Measurements from ENCODE around the gene RAB3B. TPM values are rescaled to one million over a fixed set of nuclear protein-coding genes. Genes with fewer than 3 reads are reported as not detected.
"Not testable (repeated sequence)": the region's sequence is repeated elsewhere in the genome, so short reads cannot be mapped to it uniquely, and the experiment has no call there.

The RAB3B gene
- total and polyA plus RNA-seq, 2 of the 4 experiments (the other 2 are of a cell fraction), result 33.6 to 78.5 TPM

DNA sequence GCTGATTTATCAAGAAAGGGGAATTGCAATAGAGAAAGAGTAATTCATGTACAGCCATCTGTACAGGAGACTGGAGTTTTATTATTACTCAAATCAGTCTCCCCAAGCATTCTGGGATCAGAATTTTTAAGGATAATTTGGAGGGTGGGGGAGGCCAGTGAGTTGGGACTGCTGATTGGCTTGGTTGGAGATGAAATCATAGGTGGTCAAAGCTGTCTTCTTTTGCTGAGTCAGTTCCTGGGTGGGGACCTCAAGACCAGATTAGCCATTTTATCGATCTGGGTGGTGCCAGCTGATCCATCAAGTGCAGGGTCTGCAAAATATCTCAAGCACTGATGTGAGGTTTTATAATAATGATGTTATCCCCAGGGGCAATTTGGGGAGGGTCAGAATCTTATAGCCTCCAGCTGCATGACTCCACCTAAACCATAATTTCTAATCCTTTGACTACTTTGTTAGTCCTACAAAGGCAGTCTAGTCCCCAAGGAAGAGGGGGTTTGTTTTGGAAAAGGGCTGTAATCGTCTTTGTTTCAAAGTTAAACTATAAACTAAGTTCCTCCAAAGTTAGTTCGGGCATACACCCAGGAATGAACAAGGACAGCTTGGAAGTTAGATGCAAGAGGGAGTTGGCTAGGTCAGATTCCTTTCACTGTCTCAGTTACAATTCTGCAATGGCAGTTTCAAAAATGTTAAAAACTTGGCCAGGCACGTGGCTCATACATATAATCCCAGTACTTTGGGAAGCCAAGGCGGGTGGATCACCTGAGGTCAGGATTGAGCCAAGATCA lies 16.9 kb upstream of the RAB3B start:
- Histone ChIP-seq H3K9me1 (ENCODE audit: insufficient read depth, low read length) (peaks cover 13% of the 10 kb centered on the region; the same call in 1 of the 2 replicates), H3K27me3 (ENCODE audit: control insufficient read depth, insufficient read depth, low read length) (no peaks in the 10 kb centered on the region), H4K5ac (ENCODE audit: low read depth, low read length) (peak overlapping the region; percentile 8; the same call in 1 of the 2 replicates), H3K14ac (replicated peaks; ENCODE audit: low read depth, low read length) (peak overlapping the region; percentile 83), H2BK20ac (ENCODE audit: low read depth, low read length) (peak overlapping the region; percentile 90), H4K8ac (ENCODE audit: low read depth in 2 of 2, low read length in 2 of 2) (peak overlapping the region; percentile 15 to 63; a peak in 3 of 4 replicates), H2BK15ac (ENCODE audit: low read depth, low read length) (peak overlapping the region; percentile 85; the same call in 2 of the 3 replicates), H2BK120ac (ENCODE audit: low read depth, low read length) (peak overlapping the region; percentile 88), H3K9ac (ENCODE audit: low read depth, low read length) (no peak overlapping the region), H3K4ac (ENCODE audit: low read depth, low read length) (peak overlapping the region; percentile 72), H2BK5ac (ENCODE audit: low read depth, low read length, poor library complexity, severe bottlenecking) (peak overlapping the region; percentile 81), H4K20me1 (ENCODE audit: insufficient read depth, low read length) (no peaks in the 10 kb centered on the region), H2AK5ac (ENCODE audit: low read depth, low read length) (peak overlapping the region; percentile 61; the same call in 1 of the 2 replicates), H3K56ac (ENCODE audit: extremely low read depth, insufficient read depth, low read length) (no peak overlapping the region), H3K4me1 (ENCODE audit: control insufficient read depth, insufficient read depth, low read length) (peaks cover 12% of the 10 kb centered on the region), H3K36me3 (ENCODE audit: control insufficient read depth, insufficient read depth, low read length) (no peaks in the 10 kb centered on the region), H2AK9ac (replicated peaks; ENCODE audit: low read depth, low read length, poor library complexity) (no peak overlapping the region), H3K18ac (ENCODE audit: low read depth, low read length) (peak overlapping the region; percentile 49; the same call in 1 of the 2 replicates), H3K79me1 (ENCODE audit: low read depth in 1 of 2, low read length in 2 of 2) (peaks cover 0 to 6% of the 10 kb centered on the region in 2 experiments; a peak in 1 of 4 replicates), H3K23ac (ENCODE audit: low read depth, low read length) (peak overlapping the region; percentile 80), H2AFZ (replicated peaks; ENCODE audit: low read length, poor library complexity) (peak overlapping the region; percentile 61), H3K27ac (ENCODE audit: insufficient read depth, low read length) (no peak overlapping the region), H3K9me3 (ENCODE audit: control insufficient read depth, insufficient read depth, low read length) (no peaks in the 10 kb centered on the region), H4K91ac (ENCODE audit: insufficient read depth, low read depth, low read length) (peak overlapping the region; percentile 80), H3K4me3 (ENCODE audit: insufficient read depth, low read depth, low read length) (no peak overlapping the region), H3K4me2 (ENCODE audit: low read depth, low read length) (no peak overlapping the region)
- CTCF ChIA-PET, result no interaction called here
- TF ChIP-seq RCOR1 (IDR thresholded peaks at IDR 0.05; ENCODE audit: insufficient replicate concordance, low read length) (no peak), MAFK (IDR thresholded peaks at IDR 0.05; ENCODE audit: low read depth, low read length) (peak; percentile 46)
- intact Hi-C loops (cut with micrococcal nuclease) (loop anchor here (10.0 kb wide), 1 partner anchor 373 kb away; no protein-coding TSS in a partner anchor), dilution Hi-C loops (cut with HindIII; ENCODE audit: low sequenced_read_pairs, unreplicated experiment) (no loop called here), in situ Hi-C loops (cut with MboI; ENCODE audit: low sequenced_read_pairs) (no loop called here)
- no TSS peak for BruUV-seq (replicated peaks)
- DNase-seq, result no peak
- POLR2A ChIA-PET (ENCODE audit: unreplicated experiment), result no interaction called here
- no CpG with 5 or more reads among the region's 5 CpGs for WGBS, 2 experiments (ENCODE audit: extremely low coverage in 2 of 2, insufficient read length in 1 of 2)
- no peak for ATAC-seq (ENCODE audit: low read depth)

DNA sequence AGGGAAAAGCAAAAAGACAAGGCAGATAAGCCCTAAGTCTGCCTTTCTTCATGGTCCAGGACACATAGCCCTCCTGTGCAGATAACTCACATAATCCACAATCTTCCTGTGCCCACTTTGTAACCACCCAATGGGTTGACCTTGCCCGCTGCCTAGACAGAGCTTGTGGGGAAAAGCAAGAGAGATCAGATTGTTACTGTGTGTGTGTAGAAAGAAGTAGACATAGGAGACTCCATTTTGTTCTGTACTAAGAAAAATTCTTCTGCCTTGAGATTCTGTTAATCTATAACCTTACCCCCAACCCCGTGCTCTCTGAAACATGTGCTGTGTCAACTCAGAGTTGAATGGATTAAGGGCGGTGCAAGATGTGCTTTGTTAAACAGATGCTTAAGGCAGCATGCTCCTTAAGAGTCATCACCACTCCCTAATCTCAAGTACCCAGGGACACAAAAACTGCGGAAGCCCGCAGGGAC lies 15.6 kb upstream of the RAB3B start:
- BruUV-seq (replicated peaks); dilution Hi-C loops (cut with HindIII; ENCODE audit: low sequenced_read_pairs, unreplicated experiment): not testable (repeated sequence)
- ATAC-seq (ENCODE audit: low read depth), result peak; percentile 6; the same call in 1 of the 2 replicates

More for the DNA sequence above, 15.6 kb upstream of the RAB3B start:
- POLR2A ChIA-PET (ENCODE audit: unreplicated experiment); DNase-seq; in situ Hi-C loops (cut with MboI; ENCODE audit: low sequenced_read_pairs); H3K4me3 ChIP-seq (ENCODE audit: insufficient read depth, low read depth, low read length); H3K4me1 ChIP-seq (ENCODE audit: control insufficient read depth, insufficient read depth, low read length); H4K20me1 ChIP-seq (ENCODE audit: insufficient read depth, low read length); H3K79me1 ChIP-seq (ENCODE audit: low read depth in 1 of 2, low read length in 2 of 2); H3K36me3 ChIP-seq (ENCODE audit: control insufficient read depth, insufficient read depth, low read length); H3K9me3 ChIP-seq (ENCODE audit: control insufficient read depth, insufficient read depth, low read length); H3K27me3 ChIP-seq (ENCODE audit: control insufficient read depth, insufficient read depth, low read length): not testable (repeated sequence)
- Histone ChIP-seq H2AK9ac (replicated peaks; ENCODE audit: low read depth, low read length, poor library complexity) (peak overlapping the region; percentile 84), H3K23ac (ENCODE audit: low read depth, low read length) (peak overlapping the region; percentile 68), H4K8ac (ENCODE audit: low read depth in 2 of 2, low read length in 2 of 2) (peak overlapping the region; percentile 45 to 77), H3K9ac (ENCODE audit: low read depth, low read length) (0 out of 2 replicates have a peak overlapping the region, but pooled peaks have one; percentile 16), H3K9me1 (ENCODE audit: insufficient read depth, low read length) (peaks cover 13% of the 10 kb centered on the region; the same call in 1 of the 2 replicates), H3K14ac (replicated peaks; ENCODE audit: low read depth, low read length) (peak overlapping the region; percentile 75), H3K4me2 (ENCODE audit: low read depth, low read length) (peak overlapping the region; percentile 30; the same call in 1 of the 2 replicates), H2BK5ac (ENCODE audit: low read depth, low read length, poor library complexity, severe bottlenecking) (peak overlapping the region; percentile 85), H3K18ac (ENCODE audit: low read depth, low read length) (peak overlapping the region; percentile 86), H2AK5ac (ENCODE audit: low read depth, low read length) (peak overlapping the region; percentile 64), H3K4ac (ENCODE audit: low read depth, low read length) (peak overlapping the region; percentile 96), H3K27ac (ENCODE audit: insufficient read depth, low read length) (peak overlapping the region; percentile 79), H3K56ac (ENCODE audit: extremely low read depth, insufficient read depth, low read length) (peak overlapping the region; percentile 71), H2AFZ (replicated peaks; ENCODE audit: low read length, poor library complexity) (peak overlapping the region; percentile 6), H4K5ac (ENCODE audit: low read depth, low read length) (peak overlapping the region; percentile 87), H2BK120ac (ENCODE audit: low read depth, low read length) (peak overlapping the region; percentile 96), H4K91ac (ENCODE audit: insufficient read depth, low read depth, low read length) (peak overlapping the region; percentile 98), H2BK20ac (ENCODE audit: low read depth, low read length) (peak overlapping the region; percentile 88), H2BK15ac (ENCODE audit: low read depth, low read length) (peak overlapping the region; percentile 86; the same call in 2 of the 3 replicates)
- WGBS, 2 experiments (ENCODE audit: extremely low coverage in 2 of 2, insufficient read length in 1 of 2), result no CpG with 5 or more reads among the region's 5 CpGs
- intact Hi-C loops (cut with micrococcal nuclease), result loop anchor here (10.0 kb wide), 1 partner anchor 371 kb away; no protein-coding TSS in a partner anchor
- CTCF ChIA-PET, result interaction anchor here (0.7 kb wide), 1 partner anchor 15 kb away, joined by 4 read pairs; no protein-coding TSS in a partner anchor

Data from IMR-90 (cell line).